IPS-11a (cell line): ENCODE data around the gene HIBCH.

Source experiments
- H3K4me3 ChIP-seq: one replicate; pipeline ENCODE4 v1.5.1; 2013; ENCODE audit warnings: low read depth, low read length, control low read depth

HIBCH gene

GRCh38 chr2:190199109-190199508 lies 120.5 kb downstream of the HIBCH start:
- no peak overlapping the region for H3K4me3 ChIP-seq

GRCh38 chr2:190197143-190197720 lies 122.4 kb downstream of the HIBCH start:
- no peak overlapping the region for H3K4me3 ChIP-seq

DNA sequence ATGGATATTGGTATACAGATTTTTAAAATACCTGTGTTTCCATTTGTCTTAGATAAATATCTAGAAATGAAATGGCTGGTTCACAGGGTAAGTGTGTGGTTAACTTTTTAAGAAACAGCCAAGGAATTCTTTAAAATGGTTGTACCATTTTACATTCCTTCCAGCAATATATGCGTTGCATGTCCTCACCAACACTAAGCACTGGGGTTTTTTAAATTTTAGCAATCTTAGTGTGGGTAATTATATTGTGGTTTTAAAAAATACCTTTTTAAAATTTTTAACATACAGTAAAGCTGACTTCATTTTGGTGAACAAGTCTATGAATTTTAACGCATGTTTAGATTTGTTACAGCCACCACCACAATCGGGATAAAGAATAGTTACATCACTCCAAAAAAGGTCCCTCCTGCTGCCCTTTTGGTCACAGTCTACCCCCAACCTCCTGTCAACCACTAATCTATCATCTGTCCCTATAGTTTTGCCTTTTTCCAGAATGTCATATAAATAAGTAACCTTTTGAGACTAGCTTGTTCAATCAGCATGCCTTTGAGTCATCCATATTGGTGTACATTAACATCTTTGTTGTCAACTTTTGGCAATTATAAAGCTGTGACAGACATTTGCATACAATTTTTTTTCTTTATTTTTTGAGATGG lies 129.0 kb downstream of the HIBCH start:
- no peak overlapping the region for H3K4me3 ChIP-seq

- H3K4me3 ChIP-seq: no peak overlapping the region
These were observed 131.3 kb downstream of the HIBCH start for GRCh38 chr2:190188289-190188688.

- no peak overlapping the region for H3K4me3 ChIP-seq
These were observed 133.4 kb downstream of the HIBCH start for GRCh38 chr2:190186238-190186637.

DNA sequence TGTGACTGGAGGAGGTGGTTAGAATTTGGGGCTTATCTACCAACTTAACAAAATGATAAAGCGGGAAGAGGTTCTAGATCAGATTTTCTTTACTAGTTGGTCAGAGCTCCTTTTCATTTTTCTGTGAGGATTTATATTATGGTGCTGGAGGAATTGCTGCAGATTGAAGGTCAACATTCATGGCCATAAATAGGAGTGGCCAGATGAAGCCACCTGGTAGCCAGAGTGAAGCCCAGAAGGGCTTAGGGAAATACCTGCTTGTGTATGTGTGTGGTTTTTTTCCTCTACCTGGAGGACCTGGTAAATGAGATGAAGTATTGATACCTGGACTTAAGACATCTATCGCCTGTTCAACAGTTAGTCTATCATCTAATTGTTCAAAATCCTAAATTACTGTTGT lies 134.2 kb downstream of the HIBCH start:
- H3K4me3 ChIP-seq: no peak overlapping the region

GRCh38 chr2:190184460-190184859 lies 135.2 kb downstream of the HIBCH start:
- no peak overlapping the region for H3K4me3 ChIP-seq

GRCh38 chr2:190183539-190183938 lies 136.1 kb downstream of the HIBCH start:
- H3K4me3 ChIP-seq: no peak overlapping the region

GRCh38 chr2:190182071-190182524 lies 137.5 kb downstream of the HIBCH start:
- no peak overlapping the region for H3K4me3 ChIP-seq

- peak overlapping the region; percentile 52 for H3K4me3 ChIP-seq
These were observed 138.4 kb downstream of the HIBCH start for GRCh38 chr2:190181123-190181669.

- H3K4me3 ChIP-seq: peak overlapping the region; percentile 52
These were observed 139.1 kb downstream of the HIBCH start for GRCh38 chr2:190180313-190181122.

DNA sequence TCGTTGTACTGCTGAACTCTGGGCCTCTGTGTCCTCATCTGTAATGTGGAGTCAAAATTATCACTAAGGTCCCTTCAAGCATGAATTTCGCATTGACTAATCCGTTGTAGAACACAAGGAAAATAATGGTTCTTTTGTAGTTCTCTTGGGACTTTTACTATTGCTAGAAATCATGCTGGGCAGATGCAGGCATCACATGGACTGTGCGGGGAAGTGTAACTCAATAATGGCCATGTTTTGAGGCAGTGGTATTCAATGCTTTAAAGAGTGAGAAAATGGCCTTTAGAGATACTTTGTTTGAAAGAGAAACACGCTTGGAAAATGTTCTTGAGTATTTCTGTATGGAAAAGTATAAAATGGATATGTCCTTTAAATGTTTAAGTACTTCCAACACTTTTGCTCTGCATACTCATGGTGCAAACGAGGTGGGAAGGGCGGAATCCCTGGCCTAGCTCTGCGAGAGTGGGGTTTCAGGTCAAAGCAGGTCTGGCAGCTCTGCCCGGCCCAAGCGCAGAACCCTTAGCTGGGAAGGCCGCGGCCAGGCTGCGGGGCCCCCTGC lies 139.8 kb downstream of the HIBCH start:
- H3K4me3 ChIP-seq: peak overlapping the region; percentile 52

- H3K4me3 ChIP-seq: no peak overlapping the region
These were observed 141.4 kb downstream of the HIBCH start for GRCh38 chr2:190178066-190178722.

GRCh38 chr2:190177249-190178040 lies 142.2 kb downstream of the HIBCH start:
- H3K4me3 ChIP-seq: no peak overlapping the region

DNA sequence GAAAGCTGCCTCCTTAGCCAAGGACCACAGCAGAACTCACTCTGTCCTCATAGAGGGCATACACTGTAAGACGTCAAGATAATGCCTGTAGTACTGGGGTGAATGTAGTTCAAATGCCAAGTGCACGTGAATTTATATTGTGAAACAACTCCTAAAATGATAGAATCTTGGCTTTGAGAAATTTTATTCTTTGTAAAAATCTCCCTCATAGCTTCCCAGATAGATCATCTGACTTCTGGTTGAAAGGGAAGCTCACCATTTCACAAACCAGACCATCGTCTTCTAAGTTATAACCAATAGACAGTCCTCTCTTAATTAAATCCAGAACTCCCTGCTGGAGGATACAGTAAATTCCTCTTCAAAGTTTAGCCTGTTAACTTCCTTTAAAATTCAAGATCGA lies 146.2 kb downstream of the HIBCH start:
- H3K4me3 ChIP-seq: no peak overlapping the region

DNA sequence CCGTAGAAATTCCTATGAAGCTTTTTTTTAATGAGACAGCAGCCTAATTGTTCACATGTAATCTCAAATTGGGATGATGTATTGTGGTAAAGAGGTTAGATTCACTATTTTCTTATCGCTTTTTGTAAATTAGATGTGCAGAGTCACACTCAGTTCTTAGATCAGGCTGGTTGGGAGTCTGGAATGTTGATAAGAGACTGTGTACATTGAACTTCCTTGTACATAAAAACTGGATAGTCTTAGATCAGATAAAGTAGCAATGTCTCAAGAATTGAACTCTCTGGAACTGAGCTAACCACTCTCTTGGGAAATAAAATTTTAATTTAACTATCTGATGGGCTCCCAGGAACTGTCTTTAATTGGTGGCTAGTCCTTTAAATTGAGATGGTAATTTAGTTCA lies 149.0 kb downstream of the HIBCH start:
- H3K4me3 ChIP-seq: no peak overlapping the region

DNA sequence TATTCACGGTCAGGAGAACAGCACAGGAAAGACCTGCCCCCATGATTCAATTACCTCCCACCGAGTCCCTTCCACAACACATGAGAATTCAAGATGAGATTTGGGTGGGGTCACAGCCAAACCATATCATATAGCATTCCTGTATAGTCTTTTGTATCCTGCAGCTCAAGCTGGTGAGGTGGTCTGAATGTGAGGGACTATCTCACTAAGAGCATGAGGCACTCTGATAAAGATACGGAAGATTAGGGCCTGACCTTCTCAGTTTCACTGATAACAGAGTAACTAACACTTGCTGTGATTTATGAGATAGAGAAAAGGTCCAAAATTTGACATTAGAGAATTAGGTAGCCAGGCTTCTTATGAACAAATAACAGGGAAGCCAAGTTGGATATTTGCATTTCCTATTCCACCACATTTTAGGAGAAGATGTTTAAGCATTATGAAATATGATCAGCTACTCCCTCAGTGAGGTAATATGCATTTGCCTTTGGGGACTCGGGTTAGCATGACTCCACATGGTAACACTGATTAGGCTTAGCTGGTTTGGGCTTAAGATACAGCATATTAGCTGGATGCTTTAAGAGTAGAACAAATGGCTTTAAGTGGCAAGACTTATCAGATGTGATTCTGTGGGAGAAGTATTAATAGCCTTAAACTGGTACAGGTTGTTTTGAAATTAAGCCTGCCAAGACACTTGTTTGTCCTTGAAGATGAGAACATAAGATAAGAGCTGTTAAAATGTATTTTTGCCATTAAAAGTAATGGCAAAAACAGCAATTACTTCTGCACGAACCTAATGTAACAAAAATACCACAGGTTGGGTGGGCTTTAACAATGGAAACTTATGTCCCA lies 150.2 kb downstream of the HIBCH start:
- no peak overlapping the region for H3K4me3 ChIP-seq

GRCh38 chr2:190167702-190168101 lies 151.9 kb downstream of the HIBCH start:
- H3K4me3 ChIP-seq: no peak overlapping the region

GRCh38 chr2:190165491-190165890 lies 154.1 kb downstream of the HIBCH start:
- H3K4me3 ChIP-seq: no peak overlapping the region
